H1 (cell line): ENCODE results near the gene TTR. TPM values are rescaled to one million over a fixed set of nuclear protein-coding genes. Genes with fewer than 3 reads are reported as not detected.

Experiments used
- CTCF ChIA-PET: fragments of 300-600 bp; sonication (Branson Sonifier 250); formaldehyde crosslinking; loops from one replicate; lab custom pipeline; 2021; ENCODE audit not compliant: partially characterized antibody; lab: Charles Lee
- POLR2A ChIA-PET: fragments of 300-600 bp; sonication (Branson Sonifier 250); formaldehyde crosslinking; loops from one replicate; lab custom pipeline; 2021; ENCODE audit warnings: inconsistent platforms; ENCODE audit not compliant: partially characterized antibody; lab: Charles Lee
- DNase-seq, 2 experiments: peaks; one replicate each; pipeline versions ENCODE4 v3.0.0 to v3.0.0-alpha.2; 2010 to 2022; ENCODE audit warnings: low spot score in 2 of 2, low read depth in 1 of 2, mixed read lengths in 1 of 2
- FAIRE-seq: peaks from 2 replicates; lab custom pipeline; 2011; peaks lifted over from hg19 to GRCh38; lab: Jason Lieb, UNC
- H2AFZ ChIP-seq: 2 replicates; pipeline ENCODE4 v1.8.1; 2012; ENCODE audit warnings: low read length, inconsistent platforms
- H2AK5ac ChIP-seq: 2 replicates; pipeline ENCODE4 v1.6.1; 2013; ENCODE audit warnings: low read depth, low read length
- H2BK120ac ChIP-seq: replicated peaks from 2 replicates; pipeline ENCODE3; 2013; ENCODE audit warnings: low read depth, low read length, inconsistent platforms
- H2BK12ac ChIP-seq: 2 replicates; pipeline ENCODE4 v1.6.1; 2013; ENCODE audit warnings: low read depth, low read length
- H2BK15ac ChIP-seq: 2 replicates; pipeline ENCODE4 v1.6.1; 2013; ENCODE audit warnings: low read length
- H2BK20ac ChIP-seq: 2 replicates; pipeline ENCODE4 v1.6.1; 2013; ENCODE audit warnings: low read length
- H2BK5ac ChIP-seq: 2 replicates; pipeline ENCODE4 v1.6.1; 2013; ENCODE audit warnings: low read depth, low read length
- H3K14ac ChIP-seq: 2 replicates; pipeline ENCODE4 v1.6.1; 2013; ENCODE audit warnings: inconsistent platforms; ENCODE audit not compliant: insufficient read length
- H3K18ac ChIP-seq: 2 replicates; pipeline ENCODE4 v1.6.1; 2013; ENCODE audit warnings: low read length; ENCODE audit errors: extremely low read depth
- H3K23ac ChIP-seq: 2 replicates; pipeline ENCODE4 v1.6.1; 2013; ENCODE audit warnings: inconsistent platforms; ENCODE audit not compliant: insufficient read length
- H3K23me2 ChIP-seq: 2 replicates; pipeline ENCODE4 v1.6.1; 2013; ENCODE audit warnings: low read depth, low read length
- H3K27ac ChIP-seq: 2 replicates; pipeline ENCODE4 v1.6.1; 2011; ENCODE audit warnings: low read depth, low read length, inconsistent platforms
- H3K27me3 ChIP-seq, 4 experiments: replicated peaks in 1 of 4; 1 replicate in 1 of 4; 2 replicates in 3 of 4; pipeline versions ENCODE4 v1.6.1 to v1.8.1; 2011 to 2013; ENCODE audit warnings: low read length in 3 of 4, mild to moderate bottlenecking in 3 of 4, inconsistent platforms in 2 of 4, mixed read lengths in 2 of 4, moderate library complexity in 1 of 4; ENCODE audit not compliant: control insufficient read depth in 3 of 4, insufficient read depth in 3 of 4; ENCODE audit errors: extremely low read depth in 1 of 4
- H3K36me3 ChIP-seq, 4 experiments: 2 replicates each; pipeline versions ENCODE4 v1.6.1 to v1.8.1; 2011 to 2013; ENCODE audit warnings: mild to moderate bottlenecking in 4 of 4, low read length in 3 of 4, moderate library complexity in 2 of 4, control low read depth in 1 of 4, inconsistent platforms in 1 of 4; ENCODE audit not compliant: insufficient read depth in 4 of 4, control insufficient read depth in 2 of 4
- H3K4ac ChIP-seq: replicated peaks from 2 replicates; pipeline ENCODE3; 2013; ENCODE audit warnings: low read length, low read depth, mixed read lengths, inconsistent platforms; ENCODE audit not compliant: insufficient read length
- H3K4me1 ChIP-seq, 4 experiments: replicated peaks in 1 of 4; 1 replicate in 1 of 4; 2 replicates in 3 of 4; pipeline versions ENCODE4 v1.6.1 to v1.8.1; 2011 to 2013; ENCODE audit warnings: low read length in 3 of 4, inconsistent platforms in 2 of 4, mixed read lengths in 1 of 4; ENCODE audit not compliant: insufficient read depth in 4 of 4, control insufficient read depth in 3 of 4
- H3K4me2 ChIP-seq, 2 experiments: 2 replicates each; pipeline versions ENCODE4 v1.6.1 to v1.8.1; 2011 to 2013; ENCODE audit warnings: low read depth in 2 of 2, low read length in 2 of 2, control low read depth in 1 of 2, inconsistent platforms in 1 of 2, mild to moderate bottlenecking in 1 of 2; ENCODE audit not compliant: insufficient read depth in 1 of 2
- H3K4me3 ChIP-seq, 4 experiments: fragments of 200-600, 300-600 bp in 1 of 4; sonication (generic), shearing (Covaris generic), sonication (Bioruptor Twin) in 1 of 4; 2 replicates each; pipeline versions ENCODE4 v1.5.1 to v1.8.1; 2011 to 2016; ENCODE audit warnings: low read length in 4 of 4, low read depth in 3 of 4, control low read depth in 2 of 4, inconsistent platforms in 2 of 4, mild to moderate bottlenecking in 2 of 4, mixed read lengths in 1 of 4, moderate library complexity in 1 of 4; ENCODE audit not compliant: insufficient read depth in 2 of 4; ENCODE audit errors: extremely low read depth in 1 of 4
- H3K56ac ChIP-seq: replicated peaks from 2 replicates; pipeline ENCODE3; 2013; ENCODE audit warnings: low read depth, mild to moderate bottlenecking, mixed read lengths, low read length, inconsistent platforms; ENCODE audit not compliant: insufficient read length
- H3K79me1 ChIP-seq: 2 replicates; pipeline ENCODE4 v1.6.1; 2013; ENCODE audit warnings: low read depth, low read length, control low read depth
- H3K79me2 ChIP-seq, 2 experiments: 2 replicates each; pipeline versions ENCODE4 v1.6.1 to v1.8.1; 2012 to 2013; ENCODE audit warnings: low read length in 2 of 2, mild to moderate bottlenecking in 2 of 2, inconsistent platforms in 1 of 2; ENCODE audit not compliant: insufficient read depth in 2 of 2, control insufficient read depth in 1 of 2
- H3K9ac ChIP-seq, 4 experiments: replicated peaks in 1 of 4; 1 replicate in 1 of 4; 2 replicates in 3 of 4; pipeline versions ENCODE4 v1.6.1 to v1.8.1; 2011 to 2013; ENCODE audit warnings: low read depth in 3 of 4, low read length in 3 of 4, control low read depth in 2 of 4, mild to moderate bottlenecking in 2 of 4, moderate library complexity in 2 of 4, inconsistent platforms in 1 of 4; ENCODE audit errors: extremely low read depth in 1 of 4
- H3K9me3 ChIP-seq, 2 experiments: 2 replicates each; pipeline versions ENCODE4 v1.6.1 to v1.8.1; 2012 to 2013; ENCODE audit warnings: mild to moderate bottlenecking in 2 of 2, moderate library complexity in 2 of 2, control low read depth in 1 of 2, inconsistent platforms in 1 of 2, low read depth in 1 of 2, low read length in 1 of 2, mixed read lengths in 1 of 2; ENCODE audit not compliant: insufficient read depth in 2 of 2
- H4K20me1 ChIP-seq, 2 experiments: replicated peaks in 1 of 2; 2 replicates each; pipeline versions ENCODE3 to v1.8.1; 2011 to 2013; ENCODE audit warnings: inconsistent platforms in 2 of 2, low read length in 2 of 2, mild to moderate bottlenecking in 1 of 2; ENCODE audit not compliant: insufficient read depth in 2 of 2, control insufficient read depth in 1 of 2
- H4K5ac ChIP-seq: 2 replicates; pipeline ENCODE4 v1.6.1; 2013; ENCODE audit warnings: low read length, low read depth, mixed read lengths, inconsistent platforms; ENCODE audit not compliant: insufficient read length
- H4K8ac ChIP-seq: 2 replicates; pipeline ENCODE4 v1.8.0; 2013; ENCODE audit warnings: mild to moderate bottlenecking, moderate library complexity, low read length, inconsistent platforms; ENCODE audit not compliant: insufficient read depth; ENCODE audit errors: extremely low read depth
- H4K91ac ChIP-seq: replicated peaks from 2 replicates; pipeline ENCODE3; 2013; ENCODE audit warnings: low read length, mixed read lengths, inconsistent platforms; ENCODE audit not compliant: insufficient read length
- ASH2L ChIP-seq: fragments of 200-600, 300-600 bp; sonication (generic); IDR thresholded peaks from one replicate; pipeline ENCODE4 v1.7.1; 2017; ENCODE audit warnings: low read length
- CREB1 ChIP-seq: IDR thresholded peaks from 2 replicates; pipeline ENCODE4 v1.6.1; 2012; ENCODE audit warnings: inconsistent platforms
- EGR1 ChIP-seq: IDR thresholded peaks from 2 replicates; pipeline ENCODE4 v1.6.1; 2011; ENCODE audit warnings: low read depth, low read length, borderline replicate concordance
- EZH2 ChIP-seq: fragments of 200-600 bp; sonication (generic); IDR thresholded peaks from 2 replicates; pipeline ENCODE4 v1.7.1; 2012; ENCODE audit warnings: low read depth, mild to moderate bottlenecking, moderate library complexity, low read length, inconsistent platforms; ENCODE audit not compliant: severe bottlenecking
- GABPA ChIP-seq: IDR thresholded peaks from 2 replicates; pipeline ENCODE4 v1.6.1; 2011; ENCODE audit warnings: mild to moderate bottlenecking, low read length, moderate library complexity, borderline replicate concordance; ENCODE audit not compliant: insufficient read depth
- KDM5A ChIP-seq: fragments of 200-600 bp; IDR thresholded peaks from 2 replicates; pipeline ENCODE4 v1.7.1; 2012; ENCODE audit warnings: mild to moderate bottlenecking, low read length, inconsistent platforms, mixed read lengths
- NRF1 ChIP-seq: IDR thresholded peaks from 2 replicates; pipeline ENCODE4 v1.6.1; 2011; ENCODE audit warnings: mild to moderate bottlenecking, low read depth, low read length, improper control_type of control experiment
- POU5F1 ChIP-seq: IDR thresholded peaks from 2 replicates; pipeline ENCODE4 v1.6.1; 2011; ENCODE audit warnings: low read depth, mild to moderate bottlenecking, low read length, moderate library complexity
- RBBP5 ChIP-seq: IDR thresholded peaks from 2 replicates; pipeline ENCODE4 v1.7.1; 2012; ENCODE audit warnings: low read depth, mild to moderate bottlenecking, inconsistent platforms, low read length, moderate library complexity, borderline replicate concordance
- SIN3A ChIP-seq, 2 experiments: IDR thresholded peaks in 1 of 2; conservative IDR thresholded peaks in 1 of 2; 2 replicates each; pipeline ENCODE4 v1.6.1; 2011 to 2012; ENCODE audit warnings: low read length in 2 of 2, improper control_type of control experiment in 1 of 2, low read depth in 1 of 2, mild to moderate bottlenecking in 1 of 2
- SIRT6 ChIP-seq: IDR thresholded peaks from one replicate; pipeline ENCODE4 v1.7.1; 2012; ENCODE audit warnings: low read length, inconsistent platforms
- SRF ChIP-seq: IDR thresholded peaks from 2 replicates; pipeline ENCODE4 v1.6.1; 2011; ENCODE audit warnings: mild to moderate bottlenecking, low read depth, low read length, moderate library complexity
- TBP ChIP-seq: IDR thresholded peaks from 2 replicates; pipeline ENCODE4 v1.6.1; 2011; ENCODE audit warnings: low read depth, low read length, improper control_type of control experiment
- TEAD4 ChIP-seq: IDR thresholded peaks from 2 replicates; pipeline ENCODE4 v1.6.1; 2012; ENCODE audit warnings: low read depth, low read length, inconsistent platforms, mixed read lengths
- WGBS, 2 experiments: shearing (Covaris generic) in 1 of 2; methylation state at CpG; one replicate each; pipeline versions ENCODE4 v1.1.6 to v1.1.7; 2013 to 2015; ENCODE audit warnings: low lambda C conversion rate in 2 of 2, mixed read lengths in 2 of 2, inconsistent platforms in 1 of 2, low coverage in 1 of 2, missing lambda C conversion rate in 1 of 2; ENCODE audit not compliant: insufficient replicate concordance in 2 of 2, insufficient coverage in 1 of 2, insufficient read length in 1 of 2; ENCODE audit errors: extremely low coverage in 1 of 2, missing lambda C conversion rate in 1 of 2; 5-methylcytosine and 5-hydroxymethylcytosine counted together
- polyA plus RNA-seq, 7 experiments: library from polyadenylated mRNA; depleted of rRNA in 3 of 7; stranded (reverse) in 5 of 7; unstranded in 2 of 7; fragments of >200 nt in 5 of 7; fragments of 200-250 nt in 2 of 7; gene quantifications; 1 replicate in 5 of 7; 2 replicates in 1 of 7; 4 replicates in 1 of 7; pipeline versions ENCODE4 v1.2.1 to v1.2.3, GENCODE V29; 2011 to 2013; ENCODE audit warnings: missing spikeins in 2 of 7, mixed read lengths in 2 of 7
- total RNA-seq: library from RNA; stranded (reverse); fragmentation: NEBNext Ultra II Directional; extraction: Animal tissue kit (Norgen Biotek cat#: 25700); gene quantifications from 2 replicates; pipeline ENCODE4 v1.2.1, GENCODE V29; 2021

The TTR gene
- total and polyA plus RNA-seq, 2 of the 8 experiments (the other 6 are each of a cell fraction or from before 2014, with no cell fraction given): not detected

DNA sequence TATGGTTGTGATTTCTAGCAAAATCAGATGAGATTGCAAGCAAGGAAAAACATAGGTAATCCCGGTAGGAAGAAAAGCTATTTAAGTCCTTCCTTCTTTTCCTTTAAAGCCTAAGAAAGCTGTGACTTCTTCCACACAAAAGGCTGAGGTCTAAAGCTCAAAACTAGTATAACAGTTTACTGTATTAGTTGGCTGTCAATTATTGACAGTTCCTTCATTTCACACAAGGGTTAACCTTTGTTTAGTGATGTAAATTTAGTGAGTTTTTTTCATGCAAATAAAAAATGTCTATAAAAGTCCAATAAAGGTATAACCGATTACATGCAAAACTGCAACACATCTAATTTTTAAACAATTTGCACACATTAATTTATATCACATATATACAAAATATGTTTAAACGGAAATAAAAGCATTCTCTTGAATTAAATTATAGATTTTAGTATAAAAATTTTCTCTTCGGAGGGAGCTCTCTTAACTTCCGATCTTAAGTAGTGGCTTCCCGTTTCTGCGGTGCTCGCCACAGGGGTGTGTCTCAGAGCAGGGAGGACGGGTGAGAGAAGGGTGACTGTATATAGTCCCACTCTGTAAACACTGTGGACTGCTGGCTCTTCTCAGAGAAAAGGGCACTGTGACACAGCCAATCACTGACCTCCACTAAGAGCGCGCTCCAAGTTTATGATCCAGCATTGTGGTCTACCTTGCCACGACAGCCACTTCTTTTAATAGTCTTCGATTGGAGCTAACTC is 33.4 kb downstream of the TTR start:
- Histone ChIP-seq H4K8ac (no peak overlapping the region), H3K27ac (no peak overlapping the region), H4K5ac (no peak overlapping the region), H2BK5ac (no peak overlapping the region), H4K20me1 (no peaks in the 10 kb centered on the region), H2BK20ac (no peak overlapping the region), H4K91ac (no peak overlapping the region), H3K4me1 (no peaks in the 10 kb centered on the region), H3K9ac (no peak overlapping the region), H3K9me3 (peaks cover 10 to 14% of the 10 kb centered on the region in 2 experiments), H3K4me3 (no peak overlapping the region), H3K79me2 (no peaks in the 10 kb centered on the region), H2BK15ac (no peak overlapping the region), H3K36me3 (peaks cover 0 to 21% (median 3%) of the 10 kb centered on the region in 4 experiments; a peak in 2 of 8 replicates), H3K23me2 (no peaks in the 10 kb centered on the region), H3K79me1 (no peaks in the 10 kb centered on the region), H3K18ac (no peak overlapping the region), H2BK12ac (no peak overlapping the region), H2AFZ (no peak overlapping the region), H3K27me3 (no peaks in the 10 kb centered on the region), H3K4me2 (no peak overlapping the region), H2BK120ac (no peak overlapping the region), H3K4ac (no peak overlapping the region), H3K14ac (no peak overlapping the region), H3K23ac (no peak overlapping the region), H2AK5ac (no peak overlapping the region), H3K56ac (no peak overlapping the region)
- FAIRE-seq (no peak), DNase-seq (no peak)
- ChIA-PET POLR2A (interaction anchor here (0.8 to 1.6 kb wide), 2 partner anchors 9 to 15 kb away, joined by 3 read pairs; no protein-coding TSS in a partner anchor), CTCF (interaction anchor here (0.5 to 1.5 kb wide), 7 partner anchors 13 to 330 kb away, joined by 3 to 7 read pairs (median 3); no protein-coding TSS in a partner anchor)
- TF ChIP-seq ASH2L: no peak
- no peak for TF ChIP-seq TBP
- no peak for TF ChIP-seq SIRT6
- no peak for TF ChIP-seq POU5F1
- no peak for TF ChIP-seq SIN3A (conservative IDR thresholded peaks at IDR 0.05 in 1 of 2, IDR thresholded peaks at IDR 0.05 in 1 of 2; ENCODE audit: low read depth in 1 of 2, low read length in 2 of 2)
- no peak for TF ChIP-seq SRF
- TF ChIP-seq GABPA: no peak
- no peak for TF ChIP-seq KDM5A
- no peak for TF ChIP-seq CREB1
- TF ChIP-seq NRF1: no peak
- TF ChIP-seq EZH2: no peak
- no peak for TF ChIP-seq EGR1
- TF ChIP-seq RBBP5: no peak
- no peak for TF ChIP-seq TEAD4
- WGBS, 2 experiments: 94% methylated on average over 13 of the region's 13 CpGs; no CpG with 5 or more reads in 1 of the 2 experiments
